GM19452 (cell line): ENCODE measurements around the gene HEMGN.

ENCODE experiments used
- ATAC-seq: cut with Tn5 transposase; IDR thresholded peaks from one replicate; pipeline ENCODE4 v1.9.1; 2021; ENCODE audit not compliant: unreplicated experiment

HEMGN gene

GRCh38 chr9:97933297-97933998 lies 4.5 kb downstream of the HEMGN start:
- ATAC-seq = no peak

- no peak for ATAC-seq
Measured at GRCh38 chr9:97930972-97931371, 7.0 kb downstream of the HEMGN start.

- no peak for ATAC-seq
Measured at GRCh38 chr9:97928986-97929604, 8.9 kb downstream of the HEMGN start.

- ATAC-seq = no peak
Measured at GRCh38 chr9:97925497-97926334, 12.3 kb downstream of the HEMGN start.

GRCh38 chr9:97924386-97924785 lies 13.6 kb downstream of the HEMGN start:
- no peak for ATAC-seq

GRCh38 chr9:97923529-97924108 lies 14.4 kb downstream of the HEMGN start:
- peak; percentile 40 for ATAC-seq

DNA sequence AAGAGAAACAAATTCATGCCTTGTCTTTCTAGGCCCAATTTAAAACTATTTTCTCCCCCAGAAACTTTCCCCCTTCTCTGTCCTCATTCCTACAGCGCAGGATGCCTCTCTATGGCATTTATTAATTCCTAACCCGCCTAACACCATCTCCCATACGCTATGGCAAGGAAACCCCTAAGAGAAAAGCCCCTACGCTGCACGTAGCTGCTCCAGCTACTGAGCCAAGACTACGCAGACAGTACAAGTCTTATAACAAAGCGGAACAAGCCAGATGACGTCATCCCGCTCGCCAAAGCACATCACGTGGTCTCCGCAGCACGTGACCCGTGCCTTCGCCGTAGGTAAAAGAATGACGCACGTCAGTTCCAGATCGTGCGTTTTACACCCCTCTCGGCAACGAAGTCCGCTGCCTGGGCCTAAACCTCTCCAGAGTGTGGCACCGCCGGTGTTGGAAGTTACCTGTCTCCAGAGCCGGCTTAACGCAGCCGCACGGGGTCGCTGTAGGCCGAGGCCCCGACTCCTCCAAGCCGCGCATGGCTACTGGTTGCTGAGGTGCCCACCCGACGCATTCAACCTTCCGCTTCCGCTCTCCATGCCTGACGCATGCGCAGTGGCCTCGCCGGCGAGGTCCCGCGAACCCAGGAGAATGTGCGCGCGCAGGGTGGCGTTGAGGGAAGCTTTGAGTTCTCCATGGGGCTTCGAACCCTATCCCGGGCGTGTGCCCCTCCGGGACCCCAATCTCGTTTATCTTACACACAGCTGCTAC lies 15.8 kb downstream of the HEMGN start, which contains the start of gene TRMO:
Gene TRMO (minus strand): TSS at position 542 of the 766 bp plus-strand sequence. CDS start 7 bp downstream, at position 535.
- ATAC-seq = peak; percentile 83

DNA sequence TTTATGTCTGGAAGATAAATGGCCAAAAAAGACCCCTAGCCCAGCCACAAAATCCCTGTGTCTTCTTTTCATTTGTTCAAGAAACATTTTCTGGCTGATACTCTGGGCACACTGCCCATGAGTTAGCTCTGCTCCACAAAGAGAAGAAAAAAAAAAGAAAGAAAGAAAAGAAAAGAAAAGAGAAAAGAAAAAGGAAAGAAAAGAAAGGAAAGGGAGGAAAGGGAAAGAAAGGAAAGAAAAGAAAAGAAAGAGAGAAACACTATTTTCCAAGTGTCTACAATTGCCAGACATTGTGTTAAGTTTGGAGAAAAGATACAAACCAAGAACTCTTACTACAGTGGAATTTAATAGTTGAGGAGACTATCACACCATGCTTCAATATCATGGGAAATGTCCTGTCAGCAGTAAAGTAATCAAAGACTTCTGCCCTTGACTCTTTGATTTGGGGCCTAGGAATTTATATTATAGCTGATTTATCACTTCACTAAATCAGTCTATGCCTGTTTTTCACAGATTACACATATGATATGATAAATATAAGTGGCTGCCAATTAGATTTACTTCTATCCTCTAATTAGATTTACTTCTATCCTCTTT lies 18.7 kb downstream of the HEMGN start:
- ATAC-seq = no peak

DNA sequence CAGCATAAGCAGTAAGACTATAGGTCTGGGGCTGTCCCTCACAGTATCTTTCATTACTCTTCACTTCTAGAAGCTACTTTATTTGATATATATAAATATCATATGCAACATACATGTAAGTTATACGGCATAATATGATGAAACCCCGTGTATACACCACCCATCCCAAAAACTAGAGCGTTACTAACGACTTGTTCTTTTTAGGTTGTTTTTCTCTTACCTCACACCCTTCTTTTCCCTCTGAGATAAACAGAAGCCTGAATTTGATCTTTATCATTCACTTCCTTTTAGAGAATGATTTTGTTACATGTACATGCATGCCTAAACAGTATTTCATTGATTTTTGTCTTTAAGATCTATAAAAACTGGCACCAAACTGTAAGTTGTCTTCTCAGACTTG lies 19.4 kb downstream of the HEMGN start:
- ATAC-seq = no peak

- no peak for ATAC-seq
Measured at GRCh38 chr9:97911970-97912369, 26.0 kb downstream of the HEMGN start.

DNA sequence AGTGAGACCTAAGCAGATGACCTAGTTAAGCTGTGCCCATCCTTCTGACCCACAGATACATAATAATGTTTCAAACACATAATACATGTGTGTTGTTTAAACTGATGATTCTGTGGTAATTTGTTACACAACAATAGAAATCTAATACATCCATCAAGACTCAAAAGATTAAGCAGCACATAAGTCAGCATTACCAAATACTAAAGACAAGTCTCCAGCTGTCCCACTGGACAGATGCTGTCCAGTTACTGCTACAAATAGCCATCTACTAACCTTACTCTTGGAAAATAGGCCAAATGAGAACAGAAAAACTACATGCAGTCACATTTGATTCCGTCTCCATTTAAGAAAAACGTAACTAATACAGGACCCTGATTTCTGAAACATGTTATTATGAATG lies 26.4 kb downstream of the HEMGN start:
- ATAC-seq = no peak

GRCh38 chr9:97910357-97910756 lies 27.6 kb downstream of the HEMGN start:
- no peak for ATAC-seq

GRCh38 chr9:97908705-97909104 lies 29.3 kb downstream of the HEMGN start:
- no peak for ATAC-seq

DNA sequence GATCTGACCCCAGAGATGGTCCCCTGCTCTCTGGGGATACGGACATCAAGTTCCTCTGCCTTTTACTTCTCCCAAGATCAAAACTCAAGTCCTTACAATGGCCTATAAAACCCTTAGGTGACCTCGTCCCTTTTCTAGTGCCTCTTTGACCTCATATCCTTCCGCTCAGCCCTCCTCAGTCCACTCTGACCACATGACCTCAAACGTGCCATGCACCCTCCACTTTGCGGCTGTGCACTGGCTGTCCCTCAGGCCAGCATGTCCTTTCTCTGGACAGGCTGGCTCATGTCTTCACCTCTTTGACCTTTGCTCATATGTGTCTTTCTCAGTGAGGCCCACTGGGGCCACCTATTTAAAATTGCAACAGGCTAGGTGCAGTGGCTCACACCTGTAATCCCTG lies 30.3 kb downstream of the HEMGN start:
- ATAC-seq = no peak

DNA sequence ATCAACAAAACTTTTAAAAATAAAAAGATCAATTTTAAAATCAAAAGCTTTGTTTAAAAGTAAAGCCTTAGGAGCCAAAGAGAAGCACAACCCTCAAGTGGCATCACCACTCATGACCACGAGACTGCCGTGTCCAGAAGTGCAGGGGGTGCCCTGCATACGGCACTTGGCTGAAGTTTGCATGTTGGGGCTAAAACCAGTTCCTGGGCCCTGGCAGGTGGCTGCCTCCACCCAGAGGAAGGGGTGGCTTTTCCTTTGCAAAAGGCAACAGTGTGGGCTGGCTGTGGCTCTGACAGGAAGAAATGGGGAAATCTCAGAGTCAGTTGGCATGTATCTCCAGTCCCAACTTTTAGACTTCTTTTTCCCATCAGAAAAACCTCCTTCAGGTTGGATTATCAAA lies 30.9 kb downstream of the HEMGN start:
- no peak for ATAC-seq

DNA sequence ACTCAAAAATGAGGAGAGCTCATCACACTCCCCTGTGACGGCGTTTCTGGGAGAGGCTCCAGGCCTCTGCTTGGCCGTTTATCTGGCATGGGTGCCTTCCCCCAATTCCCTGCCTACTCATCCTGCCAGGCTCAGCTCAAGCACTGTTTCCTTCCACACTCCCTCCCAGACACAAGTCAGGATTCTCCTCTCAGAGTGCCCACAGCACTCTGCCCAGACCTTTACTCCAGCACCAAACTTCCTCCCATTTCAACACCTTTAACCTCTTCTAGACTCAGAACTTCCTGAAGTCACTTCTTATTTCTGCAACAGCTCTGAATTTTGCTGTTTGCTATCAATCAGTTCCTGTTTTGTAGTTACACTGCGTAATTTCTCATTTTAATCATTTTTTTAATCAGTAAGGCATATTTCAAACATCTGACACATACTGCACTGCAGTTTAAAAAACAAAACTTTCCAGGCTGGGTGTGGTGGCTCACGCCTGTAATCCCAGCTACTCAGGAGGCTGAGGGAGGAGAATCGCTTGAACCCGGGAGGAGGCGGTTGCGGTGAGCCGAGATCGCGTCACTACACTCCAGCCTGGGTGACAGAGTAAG lies 31.6 kb downstream of the HEMGN start:
- no peak for ATAC-seq

- ATAC-seq = no peak
Measured at GRCh38 chr9:97905228-97905627, 32.7 kb downstream of the HEMGN start.

- no peak for ATAC-seq
Measured at GRCh38 chr9:97904725-97905124, 33.2 kb downstream of the HEMGN start.

DNA sequence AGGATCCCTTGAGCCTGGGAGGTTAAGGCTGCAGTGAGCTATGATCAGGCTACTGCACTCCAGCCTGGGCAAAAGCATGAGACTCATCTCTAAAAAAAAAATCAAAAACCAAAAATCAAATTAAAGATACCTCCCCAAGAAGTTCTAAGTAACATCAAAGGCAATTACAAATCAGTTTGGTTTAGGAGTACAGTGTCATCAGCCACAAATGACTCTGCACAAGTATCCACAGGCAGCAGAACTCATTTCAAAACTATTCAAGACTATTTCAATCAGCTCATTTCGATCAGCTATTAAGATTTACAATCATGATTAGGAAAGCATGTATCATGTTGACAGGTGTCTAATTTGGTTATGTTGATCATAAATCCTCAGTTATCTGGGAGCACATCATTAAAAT lies 34.8 kb downstream of the HEMGN start:
- no peak for ATAC-seq
